ENCODE data around the gene TRAF3.
"Not testable (repeated sequence)": the region's sequence is repeated elsewhere in the genome, so short reads cannot be mapped to it uniquely, and the experiment has no call there.

Gene TRAF3

GRCh38 chr14:102891111-102891510, 113.9 kb downstream of the TRAF3 start:
- DNase-seq (ENCODE audit: low read depth) = no peak

GRCh38 chr14:102891556-102891955, 114.3 kb downstream of the TRAF3 start:
- DNase-seq (ENCODE audit: low read depth) = peak; percentile 72

- no peak for DNase-seq (ENCODE audit: low read depth)
Measured at GRCh38 chr14:102892651-102893050, 115.4 kb downstream of the TRAF3 start.

- DNase-seq (ENCODE audit: low read depth) = no peak
Measured at GRCh38 chr14:102893452-102893851, 116.2 kb downstream of the TRAF3 start.

- DNase-seq (ENCODE audit: low read depth) = not testable (repeated sequence)
Measured at GRCh38 chr14:102896735-102897134, 119.5 kb downstream of the TRAF3 start.

GRCh38 chr14:102897299-102898027, 120.2 kb downstream of the TRAF3 start:
- no peak for DNase-seq (ENCODE audit: low read depth)

GRCh38 chr14:102898298-102898697, 121.0 kb downstream of the TRAF3 start:
- no peak for DNase-seq (ENCODE audit: low read depth)

- no peak for DNase-seq (ENCODE audit: low read depth)
Measured at GRCh38 chr14:102898776-102899515, 121.7 kb downstream of the TRAF3 start.

GRCh38 chr14:102899516-102899900, 122.3 kb downstream of the TRAF3 start:
- no peak for DNase-seq (ENCODE audit: low read depth)

GRCh38 chr14:102900631-102901571, 123.7 kb downstream of the TRAF3 start:
- no peak for DNase-seq (ENCODE audit: low read depth)

GRCh38 chr14:102901633-102902032, 124.4 kb downstream of the TRAF3 start:
- DNase-seq (ENCODE audit: low read depth) = no peak

GRCh38 chr14:102902086-102902485, 124.8 kb downstream of the TRAF3 start:
- no peak for DNase-seq (ENCODE audit: low read depth)

- DNase-seq (ENCODE audit: low read depth) = no peak
Measured at GRCh38 chr14:102902523-102903247, 125.4 kb downstream of the TRAF3 start.

GRCh38 chr14:102903248-102903888, 126.1 kb downstream of the TRAF3 start:
- DNase-seq (ENCODE audit: low read depth) = no peak

GRCh38 chr14:102903889-102904512, 126.8 kb downstream of the TRAF3 start:
- DNase-seq (ENCODE audit: low read depth) = no peak

- DNase-seq (ENCODE audit: low read depth) = no peak
Measured at GRCh38 chr14:102905116-102906108, 128.2 kb downstream of the TRAF3 start.

- no peak for DNase-seq (ENCODE audit: low read depth)
Measured at GRCh38 chr14:102906616-102907302, 129.5 kb downstream of the TRAF3 start.

- DNase-seq (ENCODE audit: low read depth) = no peak
Measured at GRCh38 chr14:102907303-102907844, 130.1 kb downstream of the TRAF3 start.

All from ELR (cell line).